ENCODE measurements around the gene ADAMTS10. TPM values are rescaled to one million over a fixed set of nuclear protein-coding genes. Genes with fewer than 3 reads are reported as not detected.
"Not testable (repeated sequence)": the region's sequence is repeated elsewhere in the genome, so short reads cannot be mapped to it uniquely, and the experiment has no call there.

The ADAMTS10 gene
- total and polyA plus RNA-seq, 3 experiments from 2014 or later = 1.3 to 16.2 (median 13.2) TPM

- no peak overlapping the region for H3K4me3 ChIP-seq (ENCODE audit: low read length)
- H3K4me3 Mint-ChIP-seq = no peak overlapping the region
- H3K9me3 ChIP-seq (ENCODE audit: low read length) = no peaks in the 10 kb centered on the region
- peaks cover 7 to 12% (median 11%) of the 10 kb centered on the region in 3 donors for H3K4me1 Mint-ChIP-seq
- CTCF ChIA-PET = interaction anchor here (2.3 kb wide), 1 partner anchor 25 kb away, joined by 8 read pairs; no protein-coding TSS in a partner anchor
- H3K4me1 ChIP-seq (ENCODE audit: insufficient read depth, low read length) = peaks cover 10% of the 10 kb centered on the region
- H3K27ac ChIP-seq (ENCODE audit: low read depth, low read length) = no peak overlapping the region
- H3K27ac Mint-ChIP-seq = peak overlapping the region in 1 of 8 donors; percentile 50
- peaks cover 0 to 7% of the 10 kb centered on the region in 2 donors for H3K27me3 Mint-ChIP-seq
- no peaks in the 10 kb centered on the region for H3K36me3 ChIP-seq (ENCODE audit: insufficient read depth, low read length)
- no peak for DNase-seq
- H3K9me3 Mint-ChIP-seq = no peaks in the 10 kb centered on the region
- no peaks in the 10 kb centered on the region for H3K36me3 Mint-ChIP-seq
- H3K27me3 ChIP-seq (ENCODE audit: insufficient read depth, low read length, poor library complexity, severe bottlenecking) = no peaks in the 10 kb centered on the region
- POLR2A ChIA-PET = no interaction called here
Observed at GRCh38 chr19:8617984-8618383, 7.5 kb upstream of the ADAMTS10 start.

DNA sequence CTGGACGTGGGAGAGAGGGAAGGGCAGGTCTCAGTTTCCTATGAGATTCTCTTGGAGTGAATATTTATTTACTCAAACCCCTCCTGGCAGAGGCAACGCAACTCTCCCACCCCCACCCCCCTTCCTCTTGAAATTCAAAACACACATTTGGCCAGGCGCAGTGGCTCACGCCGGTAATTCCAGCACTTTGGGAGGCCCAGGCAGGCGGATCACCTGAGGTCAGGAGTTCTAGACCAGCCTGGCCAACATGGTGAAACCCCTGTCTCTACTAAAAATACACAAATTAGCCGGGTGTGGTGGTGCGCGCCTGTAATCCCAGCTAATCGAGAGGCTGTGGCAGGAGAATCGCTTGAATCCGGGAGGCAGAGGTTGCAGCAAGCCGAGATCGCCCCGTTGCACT is 6.8 kb upstream of the ADAMTS10 start:
- H3K27me3 ChIP-seq (ENCODE audit: insufficient read depth, low read length, poor library complexity, severe bottlenecking); H3K36me3 Mint-ChIP-seq; H3K9me3 Mint-ChIP-seq; H3K27ac Mint-ChIP-seq; H3K36me3 ChIP-seq (ENCODE audit: insufficient read depth, low read length); H3K27ac ChIP-seq (ENCODE audit: low read depth, low read length); H3K27me3 Mint-ChIP-seq; POLR2A ChIA-PET; H3K4me3 Mint-ChIP-seq; DNase-seq; H3K4me3 ChIP-seq (ENCODE audit: low read length); H3K9me3 ChIP-seq (ENCODE audit: low read length): not testable (repeated sequence)
- H3K4me1 Mint-ChIP-seq = peaks cover 12 to 16% (median 13%) of the 10 kb centered on the region in 3 donors
- H3K4me1 ChIP-seq (ENCODE audit: insufficient read depth, low read length) = peaks cover 17% of the 10 kb centered on the region
- CTCF ChIA-PET = interaction anchor here (1.1 to 2.3 kb wide), 2 partner anchors 24 to 38 kb away, joined by 3 to 8 read pairs; no protein-coding TSS in a partner anchor

DNA sequence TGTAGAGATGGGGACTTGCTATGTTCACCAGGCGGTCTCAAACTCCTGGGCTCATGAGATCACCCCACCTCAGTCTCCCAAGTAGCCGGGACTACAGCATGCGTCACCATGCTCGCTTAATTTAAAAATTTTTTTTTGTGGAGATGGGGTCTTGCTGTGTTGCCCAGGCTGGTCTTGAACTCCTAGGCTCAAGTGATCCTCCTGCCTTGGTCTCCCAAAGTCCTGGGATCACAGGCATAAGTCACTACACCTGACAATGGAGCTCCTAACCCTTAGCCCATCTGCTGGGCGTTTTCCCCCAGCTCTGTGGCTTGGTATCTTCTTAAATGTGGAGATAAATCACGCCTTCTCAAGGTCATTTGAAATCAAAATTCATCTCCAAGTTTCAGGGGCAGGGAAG is 6.3 kb upstream of the ADAMTS10 start:
- peaks cover 16 to 21% (median 18%) of the 10 kb centered on the region in 3 donors for H3K4me1 Mint-ChIP-seq
- DNase-seq = no peak
- no peaks in the 10 kb centered on the region for H3K9me3 ChIP-seq (ENCODE audit: low read length)
- no peak overlapping the region for H3K4me3 ChIP-seq (ENCODE audit: low read length)
- H3K27ac Mint-ChIP-seq = peak overlapping the region in 1 of 8 donors; percentile 35
- H3K27me3 ChIP-seq (ENCODE audit: insufficient read depth, low read length, poor library complexity, severe bottlenecking) = no peaks in the 10 kb centered on the region
- H3K4me3 Mint-ChIP-seq = no peak overlapping the region
- peaks cover 2 to 7% of the 10 kb centered on the region in 2 donors for H3K27me3 Mint-ChIP-seq
- peaks cover 22% of the 10 kb centered on the region for H3K4me1 ChIP-seq (ENCODE audit: insufficient read depth, low read length)
- H3K9me3 Mint-ChIP-seq = no peaks in the 10 kb centered on the region
- POLR2A ChIA-PET = no interaction called here
- CTCF ChIA-PET = interaction anchor here (1.1 to 2.3 kb wide), 3 partner anchors 12 to 37 kb away, joined by 3 to 8 read pairs (median 5); no protein-coding TSS in a partner anchor
- H3K27ac ChIP-seq (ENCODE audit: low read depth, low read length) = no peak overlapping the region
- no peaks in the 10 kb centered on the region for H3K36me3 ChIP-seq (ENCODE audit: insufficient read depth, low read length)
- H3K36me3 Mint-ChIP-seq = no peaks in the 10 kb centered on the region

DNA sequence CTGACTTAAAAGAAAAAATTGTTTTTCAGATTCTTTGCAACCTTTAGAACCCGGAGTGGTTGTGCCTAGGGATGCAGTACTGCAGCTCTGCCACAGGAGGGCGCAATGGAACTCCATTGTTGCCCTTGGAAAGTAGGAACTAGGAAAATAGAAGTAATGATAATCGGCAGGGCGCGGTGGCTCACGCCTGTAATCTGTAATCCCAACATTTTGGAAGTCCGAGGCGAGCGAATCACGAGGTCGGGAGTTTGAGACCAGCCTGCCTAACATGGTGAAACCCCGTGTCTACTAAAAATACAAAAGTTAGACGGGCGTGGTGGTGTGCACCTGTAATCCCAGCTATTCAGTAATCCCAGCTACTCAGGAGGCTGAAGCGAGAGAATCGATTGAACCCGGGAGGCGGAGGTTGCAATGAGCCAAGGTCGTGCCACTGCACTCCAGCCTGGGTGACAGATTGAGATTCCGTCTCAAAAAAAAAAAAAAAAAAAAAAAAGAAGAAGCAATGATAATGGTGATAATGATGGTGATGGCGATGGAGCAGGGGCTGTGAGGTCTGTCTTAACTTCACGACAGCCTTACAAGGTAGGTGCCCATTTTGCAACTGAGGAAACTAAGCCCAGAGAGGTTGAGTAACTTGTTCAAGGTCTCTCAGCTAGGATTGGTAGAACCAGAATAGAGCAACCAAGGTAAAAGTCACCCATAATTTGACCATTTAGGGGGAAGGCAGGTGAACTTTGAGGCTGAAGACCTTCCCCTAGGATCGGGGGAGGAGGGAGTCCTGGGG is 5.5 kb upstream of the ADAMTS10 start:
- no peaks in the 10 kb centered on the region for H3K36me3 Mint-ChIP-seq

GRCh38 chr19:8615024-8615423 is 4.5 kb upstream of the ADAMTS10 start:
- peaks cover 28% of the 10 kb centered on the region for H3K4me1 ChIP-seq (ENCODE audit: insufficient read depth, low read length)
- no peaks in the 10 kb centered on the region for H3K9me3 ChIP-seq (ENCODE audit: low read length)
- H3K36me3 ChIP-seq (ENCODE audit: insufficient read depth, low read length) = no peaks in the 10 kb centered on the region
- POLR2A ChIA-PET = interaction anchor here (0.6 kb wide), 2 partner anchors 34 to 246 kb away, joined by 8 read pairs; no protein-coding TSS in a partner anchor
- DNase-seq = no peak
- H3K4me3 ChIP-seq (ENCODE audit: low read length) = no peak overlapping the region
- peak overlapping the region in 2 of 7 donors; percentile 18 to 48 for H3K4me3 Mint-ChIP-seq
- H3K4me1 Mint-ChIP-seq = peaks cover 24 to 31% (median 27%) of the 10 kb centered on the region in 3 donors
- CTCF ChIA-PET = interaction anchor here (0.7 to 2.7 kb wide), 7 partner anchors 10 to 35 kb away, joined by 3 to 12 read pairs (median 5); no protein-coding TSS in a partner anchor
- no peaks in the 10 kb centered on the region for H3K27me3 ChIP-seq (ENCODE audit: insufficient read depth, low read length, poor library complexity, severe bottlenecking)
- H3K9me3 Mint-ChIP-seq = no peaks in the 10 kb centered on the region
- H3K27ac Mint-ChIP-seq = peak overlapping the region in 6 of 8 donors; percentile 9 to 64 (median 52)
- H3K36me3 Mint-ChIP-seq = peaks cover 0 to 3% (median 0%) of the 10 kb centered on the region in 3 donors
- H3K27me3 Mint-ChIP-seq = peaks cover under 1 to 3% of the 10 kb centered on the region in 2 donors
- no peak overlapping the region for H3K27ac ChIP-seq (ENCODE audit: low read depth, low read length)

More for the DNA sequence above, 5.5 kb upstream of the ADAMTS10 start:
- Histone ChIP-seq H3K27me3 (ENCODE audit: insufficient read depth, low read length, poor library complexity, severe bottlenecking) (no peaks in the 10 kb centered on the region), H3K4me3 (ENCODE audit: low read length) (no peak overlapping the region), H3K27ac (ENCODE audit: low read depth, low read length) (no peak overlapping the region), H3K9me3 (ENCODE audit: low read length) (no peaks in the 10 kb centered on the region), H3K4me1 (ENCODE audit: insufficient read depth, low read length) (peaks cover 27% of the 10 kb centered on the region), H3K36me3 (ENCODE audit: insufficient read depth, low read length) (no peaks in the 10 kb centered on the region)
- H3K4me1 Mint-ChIP-seq = peaks cover 21 to 27% (median 23%) of the 10 kb centered on the region in 3 donors
- no peaks in the 10 kb centered on the region for H3K9me3 Mint-ChIP-seq
- H3K27me3 Mint-ChIP-seq = peaks cover 2 to 7% of the 10 kb centered on the region in 2 donors
- DNase-seq = peak; percentile 45 to 69 (median 50)
- ChIA-PET POLR2A (interaction anchor here (0.6 kb wide), 1 partner anchor 90 kb away, joined by 3 read pairs; no protein-coding TSS in a partner anchor), CTCF (interaction anchor here (0.7 to 2.7 kb wide), 9 partner anchors 11 to 39 kb away, joined by 3 to 12 read pairs (median 5); no protein-coding TSS in a partner anchor)
- H3K4me3 Mint-ChIP-seq = peak overlapping the region in 1 of 7 donors; percentile 26
- peak overlapping the region in 3 of 8 donors; percentile 12 to 64 (median 61) for H3K27ac Mint-ChIP-seq

DNA sequence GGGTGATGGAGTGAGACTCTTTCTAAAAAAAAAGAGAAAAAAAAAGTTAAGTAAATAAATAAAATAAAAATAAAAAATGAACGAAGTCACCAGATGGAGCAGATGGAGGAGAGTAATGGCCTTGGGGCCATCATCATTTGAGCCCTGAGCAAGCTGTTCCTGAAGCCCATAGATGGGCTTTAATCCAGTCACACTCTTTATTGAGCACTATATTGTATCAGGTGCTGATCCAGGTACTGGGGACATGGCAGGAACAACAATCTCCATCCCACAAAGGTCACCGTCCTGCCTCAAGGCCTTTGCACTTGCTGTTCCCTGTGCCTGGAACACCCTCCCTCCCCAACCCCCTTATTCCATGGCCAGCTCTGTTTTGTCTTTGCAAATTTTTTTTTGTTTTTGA is 3.9 kb upstream of the ADAMTS10 start:
- H3K27ac Mint-ChIP-seq = peak overlapping the region in 4 of 8 donors; percentile 36 to 64 (median 60)
- H3K9me3 Mint-ChIP-seq = peaks cover 0 to 2% (median 0%) of the 10 kb centered on the region in 5 donors
- Histone ChIP-seq H3K36me3 (ENCODE audit: insufficient read depth, low read length) (no peaks in the 10 kb centered on the region), H3K4me1 (ENCODE audit: insufficient read depth, low read length) (peaks cover 34% of the 10 kb centered on the region), H3K27ac (ENCODE audit: low read depth, low read length) (no peak overlapping the region), H3K4me3 (ENCODE audit: low read length) (no peak overlapping the region), H3K9me3 (ENCODE audit: low read length) (no peaks in the 10 kb centered on the region), H3K27me3 (ENCODE audit: insufficient read depth, low read length, poor library complexity, severe bottlenecking) (no peaks in the 10 kb centered on the region)
- peaks cover 0 to 7% of the 10 kb centered on the region in 2 donors for H3K27me3 Mint-ChIP-seq
- H3K4me1 Mint-ChIP-seq = peaks cover 29 to 36% (median 32%) of the 10 kb centered on the region in 3 donors
- CTCF ChIA-PET = interaction anchor here (0.6 to 2.7 kb wide), 5 partner anchors 10 to 289 kb away, joined by 3 to 12 read pairs (median 6); no protein-coding TSS in a partner anchor
- H3K4me3 Mint-ChIP-seq = no peak overlapping the region
- no peak for DNase-seq
- POLR2A ChIA-PET = interaction anchor here (0.5 to 2.5 kb wide), 2 partner anchors 20 to 178 kb away, joined by 3 to 9 read pairs; no protein-coding TSS in a partner anchor
- H3K36me3 Mint-ChIP-seq = peaks cover 0 to 8% (median 0%) of the 10 kb centered on the region in 3 donors

DNA sequence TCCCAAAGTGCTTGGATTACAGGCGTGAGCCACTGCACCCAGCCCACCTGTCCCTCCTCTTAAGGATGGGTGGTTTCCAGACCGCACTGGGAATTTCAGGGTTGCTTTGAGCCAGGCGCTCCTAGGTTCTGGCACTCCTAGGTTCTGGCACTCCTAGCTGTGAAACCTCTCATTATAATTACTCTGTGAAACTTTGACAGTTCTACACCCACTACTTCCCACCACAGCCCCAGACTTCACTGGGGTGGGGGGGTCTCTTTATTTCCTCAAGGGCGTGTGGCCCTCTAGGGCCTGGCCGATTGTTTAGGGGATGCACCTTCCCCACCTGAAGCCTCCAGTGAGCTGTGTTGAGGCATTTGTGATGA is 2.3 kb upstream of the ADAMTS10 start:
- peaks cover 45% of the 10 kb centered on the region for H3K4me1 ChIP-seq (ENCODE audit: insufficient read depth, low read length)
- H3K4me3 ChIP-seq (ENCODE audit: low read length) = no peak overlapping the region
- CTCF ChIA-PET = interaction anchor here (1.0 to 2.3 kb wide), 5 partner anchors 8 to 41 kb away, joined by 3 to 9 read pairs (median 4); no protein-coding TSS in a partner anchor
- peak in 2 of 5 donors; percentile 39 to 53 for DNase-seq
- Mint-ChIP-seq H3K27ac (peak overlapping the region; percentile 53 to 95 (median 86)), H3K9me3 (peaks cover 0 to 2% (median 0%) of the 10 kb centered on the region in 5 donors), H3K27me3 (peaks cover 0 to 7% of the 10 kb centered on the region in 2 donors), H3K4me1 (peaks cover 37 to 48% (median 38%) of the 10 kb centered on the region in 3 donors), H3K36me3 (peaks cover 0 to 14% (median 0%) of the 10 kb centered on the region in 3 donors), H3K4me3 (peak overlapping the region; percentile 37 to 86 (median 74))
- H3K36me3 ChIP-seq (ENCODE audit: insufficient read depth, low read length) = no peaks in the 10 kb centered on the region
- POLR2A ChIA-PET = interaction anchor here (0.5 to 2.5 kb wide), 7 partner anchors 8 to 822 kb away, joined by 3 to 11 read pairs (median 9); partner anchors contain the start of gene ZNF266
- no peaks in the 10 kb centered on the region for H3K9me3 ChIP-seq (ENCODE audit: low read length)
- no peaks in the 10 kb centered on the region for H3K27me3 ChIP-seq (ENCODE audit: insufficient read depth, low read length, poor library complexity, severe bottlenecking)
- no peak overlapping the region for H3K27ac ChIP-seq (ENCODE audit: low read depth, low read length)

Data from CD8-positive, alpha-beta memory T cell (primary cell).